Smooth muscle cell (in vitro differentiated cells): Measurements from ENCODE around the gene RITA1. TPM values are rescaled to one million over a fixed set of nuclear protein-coding genes. Genes with fewer than 3 reads are reported as not detected.
"Not testable (repeated sequence)": the region's sequence is repeated elsewhere in the genome, so short reads cannot be mapped to it uniquely, and the experiment has no call there.

ENCODE experiments used
- DNase-seq: peaks from one replicate; lab custom pipeline; 2025; ENCODE audit not compliant: unreplicated experiment; lab: John Stamatoyannopoulos, UW
- H2AFZ ChIP-seq: fragments of 200-600 bp; sonication (generic); 2 replicates; pipeline ENCODE4 v1.6.0; 2016; ENCODE audit warnings: antibody characterized with exemption, low read depth, mild to moderate bottlenecking
- H3F3A ChIP-seq: fragments of 200-600 bp; sonication (generic); 2 replicates; pipeline ENCODE4 v1.6.0; 2017; ENCODE audit warnings: antibody characterized with exemption, low read depth
- H3K27ac ChIP-seq: fragments of 200-600 bp; sonication (generic); 2 replicates; pipeline ENCODE4 v1.5.1; 2016; ENCODE audit warnings: low read depth, mild to moderate bottlenecking
- H3K27me3 ChIP-seq: fragments of 200-600 bp; sonication (generic); 2 replicates; pipeline ENCODE4 v1.6.1; 2016; ENCODE audit warnings: low read depth, mild to moderate bottlenecking
- H3K36me3 ChIP-seq: fragments of 200-600 bp; sonication (generic); 2 replicates; pipeline ENCODE4 v1.5.1; 2016; ENCODE audit warnings: low read depth
- H3K4me1 ChIP-seq: fragments of 200-600 bp; sonication (generic); 2 replicates; pipeline ENCODE4 v1.5.1; 2016; ENCODE audit warnings: low read depth
- H3K4me2 ChIP-seq: fragments of 200-600 bp; sonication (generic); 2 replicates; pipeline ENCODE4 v1.6.0; 2016; ENCODE audit warnings: mild to moderate bottlenecking
- H3K4me3 ChIP-seq: fragments of 200-600 bp; sonication (generic); 2 replicates; pipeline ENCODE4 v1.5.1; 2016; ENCODE audit warnings: mild to moderate bottlenecking
- H3K79me2 ChIP-seq: fragments of 200-600 bp; sonication (generic); 2 replicates; pipeline ENCODE4 v1.6.0; 2016; ENCODE audit warnings: low read depth, mild to moderate bottlenecking
- H3K9ac ChIP-seq: fragments of 200-600 bp; sonication (generic); 2 replicates; pipeline ENCODE4 v1.6.0; 2016; ENCODE audit warnings: low read depth
- H3K9me3 ChIP-seq: fragments of 200-600 bp; sonication (generic); replicated peaks from 2 replicates; pipeline ENCODE4 v1.5.1; 2016; ENCODE audit warnings: low read depth
- H4K20me1 ChIP-seq: fragments of 200-600 bp; sonication (generic); 2 replicates; pipeline ENCODE4 v1.6.0; 2016; ENCODE audit warnings: low read depth
- WGBS: methylation state at CpG from one replicate; pipeline ENCODE4 v1.1.7; 2016; ENCODE audit warnings: low lambda C conversion rate; 5-methylcytosine and 5-hydroxymethylcytosine counted together
- polyA plus RNA-seq: library from polyadenylated mRNA; unstranded; fragments of >200 nt; fragmentation: Nextera tagmentation; extraction: Ambion mirVana; gene quantifications from 2 replicates; pipeline ENCODE4 v1.2.1, GENCODE V29; 2016
- total RNA-seq: library from RNA; depleted of rRNA; stranded (reverse); fragments of >200 nt; gene quantifications from 2 replicates; pipeline ENCODE4 v1.2.3, GENCODE V29; 2014
- TF ChIP-seq, protein P1 (sequence below): fragments of 200-600 bp; sonication (generic); IDR thresholded peaks from 2 replicates; pipeline ENCODE4 v1.5.1; 2017; ENCODE audit warnings: borderline replicate concordance, mild to moderate bottlenecking, antibody characterized with exemption; ENCODE audit not compliant: insufficient read depth, poor library complexity, severe bottlenecking

RITA1 gene
- total and polyA plus RNA-seq, 2 experiments from 2014 or later: 9.6 to 12.2 TPM

- H4K20me1 ChIP-seq: no peaks in the 10 kb centered on the region
- H3K9me3 ChIP-seq: no peaks in the 10 kb centered on the region
- no peak overlapping the region for H2AFZ ChIP-seq
- H3K4me2 ChIP-seq: no peak overlapping the region
- H3K4me3 ChIP-seq: no peak overlapping the region
- no peaks in the 10 kb centered on the region for H3K36me3 ChIP-seq
- TF ChIP-seq, protein P1, sequence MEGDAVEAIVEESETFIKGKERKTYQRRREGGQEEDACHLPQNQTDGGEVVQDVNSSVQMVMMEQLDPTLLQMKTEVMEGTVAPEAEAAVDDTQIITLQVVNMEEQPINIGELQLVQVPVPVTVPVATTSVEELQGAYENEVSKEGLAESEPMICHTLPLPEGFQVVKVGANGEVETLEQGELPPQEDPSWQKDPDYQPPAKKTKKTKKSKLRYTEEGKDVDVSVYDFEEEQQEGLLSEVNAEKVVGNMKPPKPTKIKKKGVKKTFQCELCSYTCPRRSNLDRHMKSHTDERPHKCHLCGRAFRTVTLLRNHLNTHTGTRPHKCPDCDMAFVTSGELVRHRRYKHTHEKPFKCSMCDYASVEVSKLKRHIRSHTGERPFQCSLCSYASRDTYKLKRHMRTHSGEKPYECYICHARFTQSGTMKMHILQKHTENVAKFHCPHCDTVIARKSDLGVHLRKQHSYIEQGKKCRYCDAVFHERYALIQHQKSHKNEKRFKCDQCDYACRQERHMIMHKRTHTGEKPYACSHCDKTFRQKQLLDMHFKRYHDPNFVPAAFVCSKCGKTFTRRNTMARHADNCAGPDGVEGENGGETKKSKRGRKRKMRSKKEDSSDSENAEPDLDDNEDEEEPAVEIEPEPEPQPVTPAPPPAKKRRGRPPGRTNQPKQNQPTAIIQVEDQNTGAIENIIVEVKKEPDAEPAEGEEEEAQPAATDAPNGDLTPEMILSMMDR: no peak
- H3K9ac ChIP-seq: no peak overlapping the region
- no peaks in the 10 kb centered on the region for H3F3A ChIP-seq
- no peak for DNase-seq
- H3K27ac ChIP-seq: no peak overlapping the region
- no peaks in the 10 kb centered on the region for H3K79me2 ChIP-seq
- H3K27me3 ChIP-seq: peaks cover 16% of the 10 kb centered on the region
- H3K4me1 ChIP-seq: no peaks in the 10 kb centered on the region
- 93% methylated on average over 12 of the region's 12 CpGs for WGBS
These were observed 47.4 kb upstream of the RITA1 start for GRCh38 chr12:113137861-113138783.

GRCh38 chr12:113138826-113139225, 46.7 kb upstream of the RITA1 start:
- 84% methylated on average over 3 of the region's 3 CpGs for WGBS
- Histone ChIP-seq H3K9ac (no peak overlapping the region), H3F3A (no peaks in the 10 kb centered on the region), H3K4me1 (no peaks in the 10 kb centered on the region), H3K27ac (no peak overlapping the region), H3K4me3 (no peak overlapping the region), H3K36me3 (no peaks in the 10 kb centered on the region), H3K27me3 (peaks cover 16% of the 10 kb centered on the region), H3K79me2 (no peaks in the 10 kb centered on the region), H3K9me3 (no peaks in the 10 kb centered on the region), H4K20me1 (no peaks in the 10 kb centered on the region), H3K4me2 (no peak overlapping the region), H2AFZ (no peak overlapping the region)
- TF ChIP-seq, protein P1: no peak
- no peak for DNase-seq

DNA sequence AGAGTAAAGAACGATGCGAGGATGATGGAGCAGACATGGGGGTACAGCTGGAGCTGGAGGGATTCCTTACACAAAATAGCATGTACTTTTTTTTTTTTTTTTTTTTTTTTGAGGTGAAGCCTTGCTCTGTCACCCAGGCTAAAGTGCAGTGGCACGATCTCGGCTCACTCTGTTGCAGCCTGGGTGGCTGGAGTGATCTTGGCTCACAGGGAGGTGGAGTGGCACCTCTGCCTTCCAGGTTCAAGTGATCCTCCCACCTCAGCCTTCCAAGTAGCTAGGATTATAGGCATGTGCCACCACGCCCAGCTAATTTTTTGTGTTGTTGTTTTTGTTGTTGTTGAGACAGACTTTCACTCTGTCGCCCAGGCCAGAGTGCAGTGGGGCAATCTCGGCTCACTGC, 44.8 kb upstream of the RITA1 start:
- H3F3A ChIP-seq: no peaks in the 10 kb centered on the region
- no peaks in the 10 kb centered on the region for H4K20me1 ChIP-seq
- no peak overlapping the region for H3K9ac ChIP-seq
- H3K9me3 ChIP-seq: no peaks in the 10 kb centered on the region
- H3K27me3 ChIP-seq: peaks cover 10% of the 10 kb centered on the region
- H3K36me3 ChIP-seq: no peaks in the 10 kb centered on the region
- TF ChIP-seq, protein P1: no peak
- no peaks in the 10 kb centered on the region for H3K79me2 ChIP-seq
- no peak overlapping the region for H3K4me2 ChIP-seq
- no peak overlapping the region for H3K4me3 ChIP-seq
- H3K27ac ChIP-seq: no peak overlapping the region
- no peak for DNase-seq
- no peak overlapping the region for H2AFZ ChIP-seq
- WGBS: 97% methylated on average over 5 of the region's 7 CpGs
- no peaks in the 10 kb centered on the region for H3K4me1 ChIP-seq

GRCh38 chr12:113141716-113142115, 43.8 kb upstream of the RITA1 start:
- not testable (repeated sequence) for H3K79me2 ChIP-seq, H3K9me3 ChIP-seq, H3K27me3 ChIP-seq, H3K4me1 ChIP-seq, H3K27ac ChIP-seq, H3K9ac ChIP-seq, H3F3A ChIP-seq, H4K20me1 ChIP-seq, H3K4me3 ChIP-seq, H3K4me2 ChIP-seq, H3K36me3 ChIP-seq, H2AFZ ChIP-seq, DNase-seq
- WGBS: 74% methylated on average over 3 of the region's 3 CpGs
